K562 (cell line): ENCODE data around the gene ACOT4. TPM values are rescaled to one million over a fixed set of nuclear protein-coding genes. Genes with fewer than 3 reads are reported as not detected.
A peak's percentile ranks its signal among the peaks of the same experiment; 100 is the strongest.
"Not testable (repeated sequence)": the region's sequence is repeated elsewhere in the genome, so short reads cannot be mapped to it uniquely, and the experiment has no call there.

Source experiments
- ATAC-seq: fragments of 200-7000 bp; cut with Tn5 transposase; 3 replicates; pipeline ENCODE4 v1.9.1; 2020; ENCODE audit warnings: moderate library complexity
- Bru-seq: library from RNA; stranded (reverse); fragments of 400-500 nt; gene quantifications from one replicate; lab custom pipeline; 2021; lab: Mats Ljungman, UMichigan
- BruChase-seq, 2 experiments: library from RNA; stranded (reverse); fragments of 400-500 nt; gene quantifications; one replicate each; lab custom pipeline; 2021; lab: Mats Ljungman, UMichigan
- BruUV-seq: library from RNA; stranded (reverse); fragments of 400-500 nt; replicated peaks from 2 replicates; lab custom pipeline; 2021; lab: Mats Ljungman, UMichigan
- CTCF ChIA-PET: fragments of 300-600 bp; formaldehyde crosslinking; extraction: SDS; loops from one replicate; lab custom pipeline; 2021; ENCODE audit warnings: low intra/inter-chr PET ratio; lab: Yijun Ruan, JAX
- POLR2A ChIA-PET: fragments of 300-600, 350-650 bp; sonication (Branson Sonifier 250); formaldehyde crosslinking; extraction: SDS; loops from one replicate; lab custom pipeline; 2021; ENCODE audit warnings: antibody characterized with exemption, inconsistent platforms; lab: Yijun Ruan, JAX
- DNase-seq, 4 experiments: peaks; one replicate each; pipeline versions ENCODE4 v3.0.0 to v3.0.0-alpha.2; 2011 to 2018; ENCODE audit warnings: low spot score in 3 of 4, mixed read lengths in 3 of 4; ENCODE audit errors: extremely low read depth in 1 of 4
- FAIRE-seq: peaks from 2 replicates; lab custom pipeline; 2011; peaks lifted over from hg19 to GRCh38; lab: Jason Lieb, UNC
- H2AFZ ChIP-seq: 2 replicates; pipeline ENCODE4 v1.6.0; 2011; ENCODE audit warnings: low read depth, low read length, control low read depth, inconsistent platforms
- H3K27ac ChIP-seq: fragments of 200-600 bp; 3 replicates; pipeline ENCODE4 v1.8.0; 2011; ENCODE audit warnings: low read depth, mild to moderate bottlenecking, control low read depth, inconsistent platforms, low read length, moderate library complexity, mixed read lengths; ENCODE audit errors: extremely low read depth
- H3K27me3 ChIP-seq, 2 experiments: fragments of 300-600 bp in 1 of 2; 2 replicates in 1 of 2; 3 replicates in 1 of 2; pipeline versions ENCODE4 v1.6.0 to v1.8.0; 2011; ENCODE audit warnings: inconsistent platforms in 2 of 2, low read length in 2 of 2, mild to moderate bottlenecking in 1 of 2, mixed read lengths in 1 of 2, moderate library complexity in 1 of 2; ENCODE audit not compliant: control insufficient read depth in 2 of 2, insufficient read depth in 2 of 2
- H3K36me3 ChIP-seq: fragments of 300-600 bp; 3 replicates; pipeline ENCODE4 v1.8.0; 2011; ENCODE audit warnings: mild to moderate bottlenecking, low read length, inconsistent platforms; ENCODE audit not compliant: control insufficient read depth, insufficient read depth
- H3K4me1 ChIP-seq, 2 experiments: fragments of 200-600 bp in 1 of 2; replicated peaks in 1 of 2; 2 replicates in 1 of 2; 3 replicates in 1 of 2; pipeline versions ENCODE4 v1.5.1 to v1.8.0; 2011; ENCODE audit warnings: inconsistent platforms in 2 of 2, low read length in 2 of 2, mild to moderate bottlenecking in 1 of 2, mixed read lengths in 1 of 2, moderate library complexity in 1 of 2; ENCODE audit not compliant: control insufficient read depth in 2 of 2, insufficient read depth in 2 of 2
- H3K4me2 ChIP-seq: 2 replicates; pipeline ENCODE4 v1.6.1; 2011; ENCODE audit warnings: low read length, control low read depth, inconsistent platforms, mixed read lengths; ENCODE audit not compliant: insufficient read depth
- H3K4me3 ChIP-seq: fragments of 200-600 bp; sonication (generic), shearing (Covaris generic); 2 replicates; pipeline ENCODE4 v1.5.1; 2016; ENCODE audit warnings: control low read depth, inconsistent platforms
- H3K79me2 ChIP-seq: fragments of 200-600 bp; 3 replicates; pipeline ENCODE4 v1.8.0; 2011; ENCODE audit warnings: low read length, inconsistent platforms; ENCODE audit not compliant: control insufficient read depth, insufficient read depth
- H3K9ac ChIP-seq, 2 experiments: 2 replicates each; pipeline versions ENCODE4 v1.6.0 to v1.6.1; 2011; ENCODE audit warnings: low read depth in 2 of 2, low read length in 2 of 2, control low read depth in 1 of 2, inconsistent platforms in 1 of 2, mild to moderate bottlenecking in 1 of 2, mixed read lengths in 1 of 2; ENCODE audit not compliant: insufficient read depth in 1 of 2
- H3K9me1 ChIP-seq: one replicate; pipeline ENCODE4 v1.6.0; 2011; ENCODE audit warnings: inconsistent platforms, mild to moderate bottlenecking, low read length, moderate library complexity; ENCODE audit not compliant: control insufficient read depth, insufficient read depth
- H3K9me3 ChIP-seq: replicated peaks from 2 replicates; pipeline ENCODE4 v1.5.1; 2011; ENCODE audit warnings: low read depth, low read length, inconsistent platforms; ENCODE audit not compliant: control insufficient read depth, insufficient read depth
- H4K20me1 ChIP-seq: replicated peaks from 2 replicates; pipeline ENCODE4 v1.6.1; 2011; ENCODE audit warnings: low read length, inconsistent platforms, mixed read lengths; ENCODE audit not compliant: control insufficient read depth, insufficient read depth
- CBFB ChIP-seq: sonication (generic); formaldehyde crosslinking; IDR thresholded peaks from 2 replicates; pipeline ENCODE4 v1.4.0; 2020; ENCODE audit warnings: mild to moderate bottlenecking, missing genetic modification reagents
- CCNT2 ChIP-seq: IDR thresholded peaks from 2 replicates; pipeline ENCODE4 v1.6.1; 2011; ENCODE audit warnings: borderline replicate concordance, low read depth, mild to moderate bottlenecking, moderate library complexity, mixed read lengths, low read length; ENCODE audit not compliant: insufficient read length; ENCODE audit errors: extremely low read depth
- DPF2 ChIP-seq: fragments of 450-650 bp; IDR thresholded peaks from 2 replicates; pipeline ENCODE4 v1.6.1; 2016
- GATA2 ChIP-seq: sonication (generic); formaldehyde crosslinking; IDR thresholded peaks from 2 replicates; pipeline ENCODE4 v1.4.0; 2020; ENCODE audit warnings: mild to moderate bottlenecking, missing genetic modification reagents
- KLF10 ChIP-seq: fragments of 250-450 bp; sonication (Bioruptor Pico); IDR thresholded peaks from 2 replicates; pipeline ENCODE4 v1.6.1; 2021; ENCODE audit warnings: matching md5 sums
- NRF1 ChIP-seq, 2 experiments: fragments of 450-650 bp; IDR thresholded peaks in 1 of 2; conservative IDR thresholded peaks in 1 of 2; 2 replicates each; pipeline ENCODE4 v1.6.1; 2014; ENCODE audit warnings: mild to moderate bottlenecking in 2 of 2
- PML ChIP-seq: IDR thresholded peaks from 2 replicates; pipeline ENCODE4 v1.6.1; 2012; ENCODE audit warnings: low read length, inconsistent platforms
- TCF7 ChIP-seq: sonication (generic); IDR thresholded peaks from 2 replicates; pipeline ENCODE4 v1.6.1; 2016; ENCODE audit warnings: antibody characterized with exemption, borderline replicate concordance
- ZNF124 ChIP-seq: sonication (generic); formaldehyde crosslinking; IDR thresholded peaks from 2 replicates; pipeline ENCODE4 v1.8.1; 2022; ENCODE audit warnings: missing genetic modification reagents
- ZNF780A ChIP-seq: fragments of 250-450 bp; sonication (Bioruptor Pico); IDR thresholded peaks from 2 replicates; pipeline ENCODE4 v1.5.0; 2021; ENCODE audit warnings: mild to moderate bottlenecking
- WGBS: fragments of 100-300 bp; shearing (Covaris generic); methylation state at CpG from one replicate; pipeline ENCODE4 v1.1.6; 2016; ENCODE audit warnings: low coverage, mixed read lengths; ENCODE audit not compliant: insufficient coverage; ENCODE audit errors: missing lambda C conversion rate; 5-methylcytosine and 5-hydroxymethylcytosine counted together
- in situ Hi-C: fragments of 300-500 bp; cut with MboI; formaldehyde crosslinking; loops from 4 replicates; pipeline ENCODE4 v1.15.0; 2018; ENCODE audit warnings: inconsistent platforms, mixed read lengths
- intact Hi-C: fragments of 100-400 bp; cut with micrococcal nuclease; formaldehyde crosslinking; loops from 2 replicates; pipeline ENCODE4 v1.14.2; 2022
- long read RNA-seq, 3 experiments: library from polyadenylated mRNA in 2 of 3; library from RNA in 1 of 3; unstranded in 2 of 3; stranded (forward) in 1 of 3; transcript quantifications; one replicate each; pipeline ENCODE4 v2.0.0, GENCODE V29; 2019 to 2022
- polyA minus RNA-seq, 3 experiments: library from RNA; depleted of rRNA, polyadenylated mRNA; stranded (reverse); fragments of >200 nt; gene quantifications; 2 replicates each; pipeline ENCODE4 v1.2.3, GENCODE V29; 2011
- polyA plus RNA-seq, 8 experiments: library from polyadenylated mRNA; depleted of rRNA in 4 of 8; stranded (reverse) in 5 of 8; unstranded in 3 of 8; fragments of >200 nt; fragmentation: Nextera tagmentation in 2 of 8; fragmentation: Illumina TruSeq in 1 of 8; extraction: Ambion mirVana in 2 of 8; extraction: Trizol in 1 of 8; gene quantifications; 2 replicates each; pipeline versions ENCODE4 v1.2.1 to v1.2.3, GENCODE V29; 2011 to 2014; ENCODE audit warnings: inconsistent platforms in 1 of 8, missing spikeins in 1 of 8
- total RNA-seq, 7 experiments: library from RNA; depleted of rRNA in 6 of 7; stranded (reverse); fragments of >200 nt in 6 of 7; fragmentation: Illumina TruSeq in 2 of 7; extraction: Trizol in 2 of 7; gene quantifications; 2 replicates each; pipeline versions ENCODE4 v1.2.1 to v1.2.3, GENCODE V29; 2011 to 2021; ENCODE audit warnings: low replicate concordance in 1 of 7

Gene ACOT4, protein sequence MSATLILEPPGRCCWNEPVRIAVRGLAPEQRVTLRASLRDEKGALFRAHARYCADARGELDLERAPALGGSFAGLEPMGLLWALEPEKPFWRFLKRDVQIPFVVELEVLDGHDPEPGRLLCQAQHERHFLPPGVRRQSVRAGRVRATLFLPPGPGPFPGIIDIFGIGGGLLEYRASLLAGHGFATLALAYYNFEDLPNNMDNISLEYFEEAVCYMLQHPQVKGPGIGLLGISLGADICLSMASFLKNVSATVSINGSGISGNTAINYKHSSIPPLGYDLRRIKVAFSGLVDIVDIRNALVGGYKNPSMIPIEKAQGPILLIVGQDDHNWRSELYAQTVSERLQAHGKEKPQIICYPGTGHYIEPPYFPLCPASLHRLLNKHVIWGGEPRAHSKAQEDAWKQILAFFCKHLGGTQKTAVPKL
- total RNA-seq (2011; cell fraction: chromatin; rRNA removed; ENCODE audit: low replicate concordance) = not detected in 2 replicates
- not detected in 2 replicates for total RNA-seq (2011; cell fraction: nucleolus; rRNA removed)
- not detected in 2 replicates for total RNA-seq (2011; cell fraction: nucleoplasm; rRNA removed)
- total RNA-seq (2014; rRNA removed) (not detected in 2 replicates), total RNA-seq (2014; rRNA removed; fragmentation: Illumina TruSeq; extraction: Trizol) (not detected in 2 replicates), total RNA-seq (2015; rRNA removed; fragmentation: Illumina TruSeq; extraction: Trizol) (not detected in 2 replicates), total RNA-seq (2021) (not detected in 2 replicates), polyA plus RNA-seq (2011; rRNA removed) (not detected in 2 replicates), polyA plus RNA-seq (2014; fragmentation: Illumina TruSeq; extraction: Trizol) (not detected in 2 replicates), polyA plus RNA-seq (2014; fragmentation: Nextera tagmentation; extraction: Ambion mirVana) (not detected), polyA plus RNA-seq (2014; rRNA removed) (not detected in 2 replicates), polyA minus RNA-seq (2011; rRNA and poly(A)+ RNA removed) (not detected in 2 replicates), Bru-seq, nascent RNA (not detected), BruChase-seq, experiment 1, labeled RNA remaining after a 2-hour chase (not detected), BruChase-seq, experiment 2, labeled RNA remaining after a 6-hour chase (not detected)
- not detected in 2 replicates for polyA plus RNA-seq (2011; cell fraction: cytosol; rRNA removed)
- polyA plus RNA-seq (2011; cell fraction: nucleus; rRNA removed) = not detected in 2 replicates
- polyA plus RNA-seq (2012) = not detected in 2 replicates
- polyA minus RNA-seq (2011; cell fraction: cytosol; rRNA and poly(A)+ RNA removed) = not detected in 2 replicates
- polyA minus RNA-seq (2011; cell fraction: nucleus; rRNA and poly(A)+ RNA removed) = not detected in 2 replicates
- long read RNA-seq, experiment 1 = 0 reads
- long read RNA-seq, experiment 2 = 0 reads
- long read RNA-seq, experiment 3 = 0 reads

GRCh38 chr14:73591690-73592449 lies at the start of gene ACOT4:
Gene ACOT4, plus strand, starts transcription at chr14:73591873. Its CDS starts 87 bp downstream, at chr14:73591960.
- no TSS peak for BruUV-seq
- DNase-seq = no peak
- Histone ChIP-seq H3K9me3 (no peaks in the 10 kb centered on the region), H2AFZ (no peak within 1 kb of the TSS), H3K4me1 (no peaks in the 10 kb centered on the region; a peak in 2 of 5 replicates), H3K27ac (no peak within 1 kb of the TSS), H3K4me2 (no peak within 1 kb of the TSS), H3K79me2 (no peaks in the 10 kb centered on the region), H4K20me1 (no peaks in the 10 kb centered on the region), H3K9ac (no peak within 1 kb of the TSS), H3K36me3 (no peaks in the 10 kb centered on the region), H3K4me3 (no peak within 1 kb of the TSS), H3K27me3 (no peaks in the 10 kb centered on the region), H3K9me1 (no peaks in the 10 kb centered on the region)
- in situ Hi-C loops = no loop called here
- FAIRE-seq = no peak
- no peak for TF ChIP-seq ZNF780A (CRISPR knock-in tag)
- no peak for TF ChIP-seq GATA2 (CRISPR knock-in tag)
- TF ChIP-seq ZNF124 (CRISPR knock-in tag) = no peak
- TF ChIP-seq NRF1 (conservative IDR thresholded peaks at IDR 0.05 in 1 of 2, IDR thresholded peaks at IDR 0.05 in 1 of 2) = no peak
- TF ChIP-seq PML = no peak
- no peak for TF ChIP-seq KLF10 (CRISPR knock-in tag)
- TF ChIP-seq CBFB (CRISPR knock-in tag) = no peak
- no peak for TF ChIP-seq CCNT2
- TF ChIP-seq DPF2 = no peak
- no peak for TF ChIP-seq TCF7
- 88% methylated on average over 8 of the region's 89 CpGs for WGBS
- ChIA-PET POLR2A (no interaction called here), CTCF (no interaction called here)
- intact Hi-C loops = no loop called here
- no peak for ATAC-seq

DNA sequence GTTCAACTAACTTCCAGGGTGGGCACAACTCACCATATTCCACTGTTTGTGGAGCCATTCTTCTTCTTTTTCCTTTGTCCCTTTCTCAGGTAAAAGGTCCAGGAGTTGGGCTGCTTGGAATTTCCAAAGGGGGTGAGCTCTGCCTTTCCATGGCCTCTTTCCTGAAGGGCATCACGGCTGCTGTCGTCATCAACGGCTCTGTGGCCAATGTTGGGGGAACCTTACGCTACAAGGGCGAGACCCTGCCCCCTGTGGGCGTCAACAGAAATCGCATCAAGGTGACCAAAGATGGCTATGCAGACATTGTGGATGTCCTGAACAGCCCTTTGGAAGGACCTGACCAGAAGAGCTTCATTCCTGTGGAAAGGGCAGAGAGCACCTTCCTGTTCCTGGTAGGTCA lies 48.7 kb upstream of the ACOT4 start:
- POLR2A ChIA-PET, H3K79me2 ChIP-seq, H3K4me1 ChIP-seq, H3K27me3 ChIP-seq, H3K9ac ChIP-seq, H3K36me3 ChIP-seq, H3K4me2 ChIP-seq, BruUV-seq, CTCF ChIA-PET, H2AFZ ChIP-seq, intact Hi-C loops, H4K20me1 ChIP-seq, H3K4me3 ChIP-seq, H3K9me1 ChIP-seq, H3K9me3 ChIP-seq, H3K27ac ChIP-seq, in situ Hi-C loops, DNase-seq: not testable (repeated sequence)
- ATAC-seq = peak; percentile 84
- FAIRE-seq = peak; percentile 61
- WGBS = no CpG with 5 or more reads among the region's 7 CpGs
